ENCODE data around the gene SEMA6B.

DNA sequence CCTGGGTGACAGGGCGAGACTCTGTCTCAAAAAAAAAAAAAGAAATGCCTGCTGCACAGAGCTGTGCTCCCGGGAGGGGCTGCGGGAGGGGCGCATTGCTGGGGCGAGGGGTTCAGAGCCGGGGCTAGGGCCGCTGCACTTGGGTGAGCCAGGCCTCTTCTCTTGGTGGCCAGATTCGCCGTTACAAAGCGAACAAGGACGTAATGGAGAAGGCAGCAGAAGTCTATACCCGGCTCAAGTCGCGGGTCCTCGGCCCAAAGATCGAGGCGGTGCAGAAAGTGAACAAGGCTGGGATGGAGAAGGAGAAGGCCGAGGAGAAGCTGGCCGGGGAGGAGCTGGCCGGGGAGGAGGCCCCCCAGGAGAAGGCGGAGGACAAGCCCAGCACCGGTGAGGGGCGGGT lies 60.2 kb downstream of the SEMA6B start:
- TF ChIP-seq CTCF (IDR thresholded peaks at IDR 0.05) (no peak), POLR2AphosphoS5 (IDR thresholded peaks at IDR 0.05; ENCODE audit: low read depth, low read length) (no peak), SIN3A (IDR thresholded peaks at IDR 0.05; ENCODE audit: borderline replicate concordance, insufficient read depth, low read depth, low read length) (no peak)
- TF ChIP-seq, protein P1, sequence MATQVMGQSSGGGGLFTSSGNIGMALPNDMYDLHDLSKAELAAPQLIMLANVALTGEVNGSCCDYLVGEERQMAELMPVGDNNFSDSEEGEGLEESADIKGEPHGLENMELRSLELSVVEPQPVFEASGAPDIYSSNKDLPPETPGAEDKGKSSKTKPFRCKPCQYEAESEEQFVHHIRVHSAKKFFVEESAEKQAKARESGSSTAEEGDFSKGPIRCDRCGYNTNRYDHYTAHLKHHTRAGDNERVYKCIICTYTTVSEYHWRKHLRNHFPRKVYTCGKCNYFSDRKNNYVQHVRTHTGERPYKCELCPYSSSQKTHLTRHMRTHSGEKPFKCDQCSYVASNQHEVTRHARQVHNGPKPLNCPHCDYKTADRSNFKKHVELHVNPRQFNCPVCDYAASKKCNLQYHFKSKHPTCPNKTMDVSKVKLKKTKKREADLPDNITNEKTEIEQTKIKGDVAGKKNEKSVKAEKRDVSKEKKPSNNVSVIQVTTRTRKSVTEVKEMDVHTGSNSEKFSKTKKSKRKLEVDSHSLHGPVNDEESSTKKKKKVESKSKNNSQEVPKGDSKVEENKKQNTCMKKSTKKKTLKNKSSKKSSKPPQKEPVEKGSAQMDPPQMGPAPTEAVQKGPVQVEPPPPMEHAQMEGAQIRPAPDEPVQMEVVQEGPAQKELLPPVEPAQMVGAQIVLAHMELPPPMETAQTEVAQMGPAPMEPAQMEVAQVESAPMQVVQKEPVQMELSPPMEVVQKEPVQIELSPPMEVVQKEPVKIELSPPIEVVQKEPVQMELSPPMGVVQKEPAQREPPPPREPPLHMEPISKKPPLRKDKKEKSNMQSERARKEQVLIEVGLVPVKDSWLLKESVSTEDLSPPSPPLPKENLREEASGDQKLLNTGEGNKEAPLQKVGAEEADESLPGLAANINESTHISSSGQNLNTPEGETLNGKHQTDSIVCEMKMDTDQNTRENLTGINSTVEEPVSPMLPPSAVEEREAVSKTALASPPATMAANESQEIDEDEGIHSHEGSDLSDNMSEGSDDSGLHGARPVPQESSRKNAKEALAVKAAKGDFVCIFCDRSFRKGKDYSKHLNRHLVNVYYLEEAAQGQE (IDR thresholded peaks at IDR 0.05; ENCODE audit: insufficient read depth in 1 of 2, low read depth in 2 of 2, low read length in 1 of 2): no peak

All from Panc1 (cell line).